ENCODE measurements around the gene KCNG1.
A peak's percentile ranks its signal among the peaks of the same experiment; 100 is the strongest.
"Not testable (repeated sequence)": the region's sequence is repeated elsewhere in the genome, so short reads cannot be mapped to it uniquely, and the experiment has no call there.

Gene KCNG1

DNA sequence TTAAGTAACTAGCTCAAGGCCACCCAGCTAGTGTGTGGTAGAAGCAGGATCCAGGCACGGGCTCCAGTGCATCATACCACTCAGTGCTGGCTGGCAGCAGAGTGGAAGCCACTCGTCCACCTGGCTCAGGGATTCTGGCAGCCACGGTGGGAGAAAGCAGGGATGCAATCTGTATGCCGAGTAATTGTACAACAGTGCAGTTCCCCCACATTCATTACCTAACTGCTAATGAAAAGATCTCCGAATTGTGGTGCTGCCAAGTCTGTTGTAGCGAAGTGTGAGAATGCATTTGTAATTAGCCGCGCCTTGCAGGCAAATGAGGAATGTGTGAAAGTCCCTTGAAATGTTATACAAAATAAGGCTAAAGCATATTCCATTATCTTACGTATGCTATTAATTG, 29.0 kb downstream of the KCNG1 start:
- no peak for DNase-seq
- in situ Hi-C loops (cut with MboI; ENCODE audit: low pct_unique_long_range_greater_than_20kb, low sequenced_read_pairs), result loop anchor here (25.0 kb wide), 1 partner anchor 318 kb away; no protein-coding TSS in a partner anchor

DNA sequence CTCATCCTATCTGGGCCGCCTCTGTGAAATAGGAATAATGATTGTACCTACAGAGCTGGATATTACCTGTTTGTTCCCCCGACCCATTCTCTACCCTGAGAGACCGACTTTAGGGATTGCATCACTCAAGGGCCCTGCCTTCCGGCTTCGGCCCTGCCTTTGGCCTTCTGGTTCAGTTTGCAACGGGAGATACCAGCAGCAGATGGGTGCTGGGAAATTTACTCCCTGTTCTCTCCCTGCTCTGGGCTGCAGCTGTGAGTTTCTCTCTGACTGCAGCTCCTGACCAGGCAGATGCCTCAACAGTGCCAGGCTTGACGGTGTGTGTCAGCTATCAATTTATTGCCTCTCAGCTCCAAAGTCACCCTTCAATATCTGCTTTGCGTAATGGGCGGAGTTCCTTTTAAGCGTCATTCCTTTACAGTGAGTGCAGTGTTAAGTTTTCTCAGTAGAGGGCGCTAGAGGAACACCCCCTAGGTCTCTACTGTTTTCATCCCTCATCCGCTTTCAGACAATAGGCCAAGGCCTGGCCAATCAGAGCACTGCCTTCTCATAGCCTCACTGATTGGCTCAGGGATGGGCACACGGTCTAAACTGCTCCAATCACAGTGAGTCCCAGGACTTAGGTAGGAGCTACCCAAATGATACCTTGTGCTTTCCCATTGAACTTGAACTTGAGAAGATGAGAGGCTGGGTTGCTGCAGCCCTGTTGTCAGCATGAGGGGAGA, 30.0 kb downstream of the KCNG1 start:
- peak; percentile 90 for DNase-seq
- in situ Hi-C loops (cut with MboI; ENCODE audit: low pct_unique_long_range_greater_than_20kb, low sequenced_read_pairs), result loop anchor here (25.0 kb wide), 1 partner anchor 319 kb away; no protein-coding TSS in a partner anchor

- no peak for DNase-seq
- in situ Hi-C loops (cut with MboI; ENCODE audit: low pct_unique_long_range_greater_than_20kb, low sequenced_read_pairs), result loop anchor here (25.0 kb wide), 1 partner anchor 320 kb away; no protein-coding TSS in a partner anchor
Observed at GRCh38 chr20:50992336-50992732, 30.6 kb downstream of the KCNG1 start.

- no peak for DNase-seq
- in situ Hi-C loops (cut with MboI; ENCODE audit: low pct_unique_long_range_greater_than_20kb, low sequenced_read_pairs), result loop anchor here (25.0 kb wide), 1 partner anchor 321 kb away; no protein-coding TSS in a partner anchor
Observed at GRCh38 chr20:50991076-50991475, 31.8 kb downstream of the KCNG1 start.

- in situ Hi-C loops (cut with MboI; ENCODE audit: low pct_unique_long_range_greater_than_20kb, low sequenced_read_pairs), result loop anchor here (25.0 kb wide), 1 partner anchor 325 kb away; no protein-coding TSS in a partner anchor
- peak; percentile 89 for DNase-seq
Observed at GRCh38 chr20:50987493-50988210, 35.3 kb downstream of the KCNG1 start.

GRCh38 chr20:50983321-50983720, 39.6 kb downstream of the KCNG1 start:
- in situ Hi-C loops (cut with MboI; ENCODE audit: low pct_unique_long_range_greater_than_20kb, low sequenced_read_pairs), result loop anchor here (25.0 kb wide), 1 partner anchor 329 kb away; no protein-coding TSS in a partner anchor
- no peak for DNase-seq

DNA sequence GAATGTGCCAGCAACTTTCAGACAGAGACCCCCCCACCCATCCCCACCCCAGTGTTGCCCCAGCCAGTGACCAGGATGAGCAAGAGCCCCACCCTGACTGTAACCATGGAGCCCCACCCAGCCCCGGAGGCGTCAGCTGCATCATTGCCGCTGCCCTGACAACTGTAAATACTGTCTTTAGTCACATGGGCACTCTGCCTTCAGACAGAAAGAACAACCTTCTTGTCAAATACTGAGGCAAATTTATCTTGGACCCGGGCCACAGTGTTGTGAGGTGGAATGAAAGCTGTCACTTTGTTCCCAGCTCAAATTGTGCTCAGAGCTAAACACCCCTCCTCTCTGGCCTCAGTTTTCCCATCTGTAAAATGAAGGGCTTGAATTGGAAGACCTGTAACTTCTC, 40.5 kb downstream of the KCNG1 start:
- no peak for DNase-seq
- in situ Hi-C loops (cut with MboI; ENCODE audit: low pct_unique_long_range_greater_than_20kb, low sequenced_read_pairs), result loop anchor here (25.0 kb wide), 1 partner anchor 330 kb away; no protein-coding TSS in a partner anchor

DNA sequence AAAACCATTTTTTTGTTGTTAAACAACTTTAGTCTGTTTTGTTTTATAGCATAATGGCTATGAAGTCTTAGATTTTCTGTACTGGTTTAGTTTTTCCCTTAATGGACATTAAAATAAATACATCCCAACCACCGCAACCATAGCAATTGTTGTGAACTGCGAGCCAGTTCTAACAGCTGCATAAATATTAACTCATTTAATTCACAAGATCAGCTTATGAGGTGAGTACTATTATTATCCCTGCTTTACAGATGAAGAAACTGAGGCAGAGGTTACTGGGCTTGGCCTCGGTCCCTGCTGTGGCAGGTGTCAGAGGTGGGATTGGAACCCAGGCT, 41.2 kb downstream of the KCNG1 start:
- no peak for DNase-seq
- in situ Hi-C loops (cut with MboI; ENCODE audit: low pct_unique_long_range_greater_than_20kb, low sequenced_read_pairs), result loop anchor here (25.0 kb wide), 1 partner anchor 331 kb away; no protein-coding TSS in a partner anchor

DNA sequence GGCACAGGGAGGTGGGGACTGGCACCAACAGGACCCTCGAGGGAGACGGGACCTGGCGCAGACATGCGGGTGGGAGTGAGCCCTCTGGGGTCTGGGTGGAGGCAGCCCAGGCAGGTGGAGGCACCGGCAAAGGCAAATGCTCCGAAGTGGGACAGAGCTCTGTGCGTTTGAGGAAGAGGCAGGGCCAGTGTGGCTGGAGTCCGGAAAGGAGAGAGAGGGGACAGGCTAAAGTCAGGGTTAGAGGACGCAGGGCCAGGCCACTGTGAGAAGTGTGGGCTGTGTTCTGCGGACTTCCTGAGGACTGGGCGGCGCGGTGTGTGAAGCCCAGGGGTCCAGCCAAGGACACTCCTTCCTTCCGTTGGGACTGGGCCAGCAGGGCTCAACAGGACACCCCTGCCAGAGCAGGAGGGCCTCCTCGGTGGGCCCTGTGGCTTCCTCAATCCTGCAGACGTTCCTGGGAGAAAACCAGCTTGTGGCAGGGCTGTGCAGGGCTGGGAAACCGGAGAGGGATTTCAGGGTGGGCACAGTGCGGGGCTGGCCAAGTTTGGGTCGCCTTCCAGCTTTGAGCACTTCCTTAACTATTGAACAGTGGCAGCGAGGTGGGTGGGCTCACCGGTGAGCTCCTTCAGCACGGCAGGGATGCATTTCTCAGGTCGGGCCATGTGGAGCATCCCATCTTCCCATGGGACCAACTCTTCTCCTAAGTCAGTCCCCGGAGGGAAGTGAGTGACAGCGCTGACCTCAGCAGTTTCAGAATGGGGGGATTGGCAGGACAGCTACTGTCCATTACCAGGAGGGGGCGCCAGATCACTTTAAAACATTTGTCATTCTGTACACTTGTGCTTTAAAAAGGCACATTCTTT, 41.8 kb downstream of the KCNG1 start:
- in situ Hi-C loops (cut with MboI; ENCODE audit: low pct_unique_long_range_greater_than_20kb, low sequenced_read_pairs), result loop anchor here (25.0 kb wide), 1 partner anchor 331 kb away; no protein-coding TSS in a partner anchor
- DNase-seq, result peak; percentile 66

DNA sequence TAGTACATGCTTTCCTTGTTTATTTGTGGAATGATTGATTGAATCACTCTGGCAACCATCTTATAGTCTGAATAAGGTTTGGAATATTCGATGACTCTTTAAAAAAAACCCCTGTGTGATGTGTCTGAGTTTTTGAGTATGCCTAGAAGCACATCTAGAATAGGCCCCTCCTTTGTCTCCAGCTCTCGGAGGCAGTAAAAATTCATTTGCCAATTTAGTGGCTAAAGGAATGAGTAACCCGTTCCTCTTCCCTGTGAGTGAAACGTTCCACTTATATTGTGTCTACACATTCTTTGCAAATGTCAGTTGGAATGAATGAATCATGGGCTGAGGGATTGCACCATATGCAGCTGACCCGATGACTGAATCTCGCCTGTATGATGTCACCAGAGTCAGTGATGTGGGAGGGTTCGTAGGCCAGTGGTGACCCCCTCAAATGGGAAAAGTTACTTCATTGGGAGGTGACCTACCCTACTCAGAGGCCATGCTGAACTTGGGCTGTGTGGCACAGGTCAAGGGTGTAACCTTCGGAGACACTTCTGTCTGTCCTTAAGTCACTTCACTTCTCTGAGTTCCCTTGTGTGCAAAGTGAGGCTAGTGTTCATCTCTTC, 42.7 kb downstream of the KCNG1 start:
- in situ Hi-C loops (cut with MboI; ENCODE audit: low pct_unique_long_range_greater_than_20kb, low sequenced_read_pairs), result loop anchor here (25.0 kb wide), 1 partner anchor 332 kb away; no protein-coding TSS in a partner anchor
- DNase-seq, result no peak

GRCh38 chr20:50978533-50978932, 44.4 kb downstream of the KCNG1 start:
- in situ Hi-C loops (cut with MboI; ENCODE audit: low pct_unique_long_range_greater_than_20kb, low sequenced_read_pairs), result loop anchor here (25.0 kb wide), 1 partner anchor 334 kb away; no protein-coding TSS in a partner anchor
- DNase-seq, result not testable (repeated sequence)

GRCh38 chr20:50977066-50978021, 45.6 kb downstream of the KCNG1 start:
- in situ Hi-C loops (cut with MboI; ENCODE audit: low pct_unique_long_range_greater_than_20kb, low sequenced_read_pairs), result loop anchor here (25.0 kb wide), 1 partner anchor 335 kb away; no protein-coding TSS in a partner anchor
- no peak for DNase-seq

DNA sequence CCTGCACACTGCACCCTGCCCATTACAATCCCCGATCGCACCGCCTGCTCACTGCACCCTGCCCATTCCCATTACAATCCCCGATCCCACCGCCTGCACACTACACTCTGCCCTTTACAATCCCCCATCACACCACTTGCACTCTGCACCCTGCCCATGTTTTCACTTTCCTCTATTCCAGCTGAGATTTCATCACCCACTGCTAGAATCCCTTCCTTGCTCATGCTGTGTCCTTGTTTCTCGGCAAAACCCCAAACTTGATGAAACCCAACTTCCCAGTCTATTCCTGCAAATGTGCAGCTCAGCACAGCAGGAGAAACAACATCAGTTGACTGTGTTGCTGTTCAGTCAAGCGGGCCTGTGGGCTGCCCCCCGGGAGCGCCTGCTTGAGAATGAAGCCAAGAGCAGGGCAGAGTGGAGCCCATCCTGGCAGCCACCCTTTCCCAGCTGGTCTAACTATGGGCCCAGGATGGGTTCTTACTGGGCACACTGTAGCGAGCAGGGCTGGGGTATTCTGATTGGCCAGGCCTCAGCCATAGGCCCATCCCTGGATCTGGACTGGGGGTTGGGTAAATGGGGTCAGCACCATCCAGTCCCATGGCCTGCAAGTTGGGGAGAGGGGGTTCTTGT, 47.1 kb downstream of the KCNG1 start:
- in situ Hi-C loops (cut with MboI; ENCODE audit: low pct_unique_long_range_greater_than_20kb, low sequenced_read_pairs), result loop anchor here (25.0 kb wide), 1 partner anchor 336 kb away; no protein-coding TSS in a partner anchor
- no peak for DNase-seq

GRCh38 chr20:50969912-50970311, 53.0 kb downstream of the KCNG1 start:
- in situ Hi-C loops (cut with MboI; ENCODE audit: low pct_unique_long_range_greater_than_20kb, low sequenced_read_pairs), result no loop called here
- no peak for DNase-seq

DNA sequence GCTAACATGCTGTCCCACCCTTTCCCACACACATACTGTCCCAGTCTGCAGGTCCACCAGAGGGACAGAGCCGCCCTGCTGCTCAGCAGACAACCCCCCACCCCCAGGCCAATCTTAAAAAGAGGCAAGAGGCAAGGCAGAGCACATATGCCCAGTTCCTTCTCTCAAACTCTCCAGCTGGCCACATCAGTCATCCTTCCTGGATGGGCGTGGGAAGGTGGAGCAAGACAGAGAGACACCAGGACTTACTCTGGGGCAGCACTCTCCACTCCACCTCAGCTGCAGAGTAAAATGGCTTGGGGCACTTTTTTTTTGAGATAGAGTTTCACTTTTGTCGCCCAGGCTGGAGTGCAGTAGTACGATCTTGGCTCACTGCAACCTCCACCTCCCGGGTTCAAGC, 53.5 kb downstream of the KCNG1 start:
- DNase-seq, result no peak
- in situ Hi-C loops (cut with MboI; ENCODE audit: low pct_unique_long_range_greater_than_20kb, low sequenced_read_pairs), result no loop called here

DNA sequence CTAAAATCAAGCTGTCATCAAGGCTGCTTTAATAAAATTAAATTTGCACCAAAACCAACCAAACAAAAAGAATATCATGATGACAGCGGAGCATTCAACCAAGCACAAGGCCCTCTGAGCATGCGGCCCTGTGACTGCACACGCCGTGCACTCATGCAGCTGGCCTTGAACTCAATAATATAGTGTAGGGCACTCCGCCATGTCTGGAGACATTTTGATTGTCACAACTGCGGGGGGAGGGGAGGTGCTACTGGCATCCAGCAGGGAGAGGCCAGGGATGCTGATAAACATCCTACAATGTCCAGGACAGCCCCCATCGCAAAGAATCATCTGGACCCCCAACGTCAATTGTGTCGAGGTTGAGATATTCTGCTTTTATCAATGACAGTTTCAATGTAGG, 54.6 kb downstream of the KCNG1 start:
- in situ Hi-C loops (cut with MboI; ENCODE audit: low pct_unique_long_range_greater_than_20kb, low sequenced_read_pairs), result no loop called here
- DNase-seq, result no peak

- in situ Hi-C loops (cut with MboI; ENCODE audit: low pct_unique_long_range_greater_than_20kb, low sequenced_read_pairs), result no loop called here
- no peak for DNase-seq
Observed at GRCh38 chr20:50967586-50967985, 55.3 kb downstream of the KCNG1 start.
